K562 (cell line): ENCODE results near the gene LMOD1. TPM values are rescaled to one million over a fixed set of nuclear protein-coding genes. Genes with fewer than 3 reads are reported as not detected.
A peak's percentile ranks its signal among the peaks of the same experiment; 100 is the strongest.
"Not testable (repeated sequence)": the region's sequence is repeated elsewhere in the genome, so short reads cannot be mapped to it uniquely, and the experiment has no call there.

Experiments
- ATAC-seq: fragments of 200-7000 bp; cut with Tn5 transposase; 3 replicates; pipeline ENCODE4 v1.9.1; 2020; ENCODE audit warnings: moderate library complexity
- BruUV-seq: library from RNA; stranded (reverse); fragments of 400-500 nt; replicated peaks from 2 replicates; lab custom pipeline; 2021; lab: Mats Ljungman, UMichigan
- CTCF ChIA-PET: fragments of 300-600 bp; formaldehyde crosslinking; extraction: SDS; loops from one replicate; lab custom pipeline; 2021; ENCODE audit warnings: low intra/inter-chr PET ratio; lab: Yijun Ruan, JAX
- POLR2A ChIA-PET: fragments of 300-600, 350-650 bp; sonication (Branson Sonifier 250); formaldehyde crosslinking; extraction: SDS; loops from one replicate; lab custom pipeline; 2021; ENCODE audit warnings: antibody characterized with exemption, inconsistent platforms; lab: Yijun Ruan, JAX
- DNase-seq, 4 experiments: peaks; one replicate each; pipeline versions ENCODE4 v3.0.0 to v3.0.0-alpha.2; 2011 to 2018; ENCODE audit warnings: low spot score in 3 of 4, mixed read lengths in 3 of 4; ENCODE audit errors: extremely low read depth in 1 of 4
- FAIRE-seq: peaks from 2 replicates; lab custom pipeline; 2011; peaks lifted over from hg19 to GRCh38; lab: Jason Lieb, UNC
- H2AFZ ChIP-seq: 2 replicates; pipeline ENCODE4 v1.6.0; 2011; ENCODE audit warnings: low read depth, low read length, control low read depth, inconsistent platforms
- H3K27ac ChIP-seq: fragments of 200-600 bp; 3 replicates; pipeline ENCODE4 v1.8.0; 2011; ENCODE audit warnings: low read depth, mild to moderate bottlenecking, control low read depth, inconsistent platforms, low read length, moderate library complexity, mixed read lengths; ENCODE audit errors: extremely low read depth
- H3K27me3 ChIP-seq, 2 experiments: fragments of 300-600 bp in 1 of 2; 2 replicates in 1 of 2; 3 replicates in 1 of 2; pipeline versions ENCODE4 v1.6.0 to v1.8.0; 2011; ENCODE audit warnings: inconsistent platforms in 2 of 2, low read length in 2 of 2, mild to moderate bottlenecking in 1 of 2, mixed read lengths in 1 of 2, moderate library complexity in 1 of 2; ENCODE audit not compliant: control insufficient read depth in 2 of 2, insufficient read depth in 2 of 2
- H3K36me3 ChIP-seq: fragments of 300-600 bp; 3 replicates; pipeline ENCODE4 v1.8.0; 2011; ENCODE audit warnings: mild to moderate bottlenecking, low read length, inconsistent platforms; ENCODE audit not compliant: control insufficient read depth, insufficient read depth
- H3K4me1 ChIP-seq, 2 experiments: fragments of 200-600 bp in 1 of 2; replicated peaks in 1 of 2; 2 replicates in 1 of 2; 3 replicates in 1 of 2; pipeline versions ENCODE4 v1.5.1 to v1.8.0; 2011; ENCODE audit warnings: inconsistent platforms in 2 of 2, low read length in 2 of 2, mild to moderate bottlenecking in 1 of 2, mixed read lengths in 1 of 2, moderate library complexity in 1 of 2; ENCODE audit not compliant: control insufficient read depth in 2 of 2, insufficient read depth in 2 of 2
- H3K4me2 ChIP-seq: 2 replicates; pipeline ENCODE4 v1.6.1; 2011; ENCODE audit warnings: low read length, control low read depth, inconsistent platforms, mixed read lengths; ENCODE audit not compliant: insufficient read depth
- H3K4me3 ChIP-seq: fragments of 200-600 bp; sonication (generic), shearing (Covaris generic); 2 replicates; pipeline ENCODE4 v1.5.1; 2016; ENCODE audit warnings: control low read depth, inconsistent platforms
- H3K79me2 ChIP-seq: fragments of 200-600 bp; 3 replicates; pipeline ENCODE4 v1.8.0; 2011; ENCODE audit warnings: low read length, inconsistent platforms; ENCODE audit not compliant: control insufficient read depth, insufficient read depth
- H3K9ac ChIP-seq, 2 experiments: 2 replicates each; pipeline versions ENCODE4 v1.6.0 to v1.6.1; 2011; ENCODE audit warnings: low read depth in 2 of 2, low read length in 2 of 2, control low read depth in 1 of 2, inconsistent platforms in 1 of 2, mild to moderate bottlenecking in 1 of 2, mixed read lengths in 1 of 2; ENCODE audit not compliant: insufficient read depth in 1 of 2
- H3K9me1 ChIP-seq: one replicate; pipeline ENCODE4 v1.6.0; 2011; ENCODE audit warnings: inconsistent platforms, mild to moderate bottlenecking, low read length, moderate library complexity; ENCODE audit not compliant: control insufficient read depth, insufficient read depth
- H3K9me3 ChIP-seq: replicated peaks from 2 replicates; pipeline ENCODE4 v1.5.1; 2011; ENCODE audit warnings: low read depth, low read length, inconsistent platforms; ENCODE audit not compliant: control insufficient read depth, insufficient read depth
- H4K20me1 ChIP-seq: replicated peaks from 2 replicates; pipeline ENCODE4 v1.6.1; 2011; ENCODE audit warnings: low read length, inconsistent platforms, mixed read lengths; ENCODE audit not compliant: control insufficient read depth, insufficient read depth
- ADNP ChIP-seq: fragments of 200-800 bp; sonication (Bioruptor generic); IDR thresholded peaks from 2 replicates; pipeline ENCODE4 v1.6.1; 2016; ENCODE audit warnings: missing genetic modification characterization, missing compliant biosample characterization
- ARNT ChIP-seq, 2 experiments: fragments of 450-650 bp; IDR thresholded peaks; 2 replicates each; pipeline ENCODE4 v1.6.1; 2016; ENCODE audit warnings: mild to moderate bottlenecking in 1 of 2
- CEBPG ChIP-seq, 3 experiments: fragments of 200-800 bp in 1 of 3; sonication (Bioruptor generic) in 1 of 3; sonication (generic) in 1 of 3; formaldehyde crosslinking in 1 of 3; IDR thresholded peaks in 2 of 3; conservative IDR thresholded peaks in 1 of 3; 2 replicates each; pipeline versions ENCODE4 v1.6.1 to v1.8.0; 2016 to 2022; ENCODE audit warnings: missing compliant biosample characterization in 2 of 3, missing genetic modification characterization in 2 of 3, mild to moderate bottlenecking in 1 of 3, missing genetic modification reagents in 1 of 3
- FOXP1 ChIP-seq: sonication (generic); formaldehyde crosslinking; IDR thresholded peaks from 2 replicates; pipeline ENCODE4 v1.8.0; 2022; ENCODE audit warnings: mild to moderate bottlenecking, missing genetic modification reagents
- GTF2E2 ChIP-seq: fragments of 200-800 bp; sonication (Bioruptor generic); IDR thresholded peaks from 2 replicates; pipeline ENCODE4 v1.6.1; 2016; ENCODE audit warnings: missing genetic modification characterization, missing compliant biosample characterization
- HMGN3 ChIP-seq: IDR thresholded peaks from 2 replicates; pipeline ENCODE4 v1.6.1; 2011; ENCODE audit warnings: borderline replicate concordance, low read depth, mild to moderate bottlenecking, mixed read lengths, low read length; ENCODE audit not compliant: insufficient read length; ENCODE audit errors: extremely low read depth
- HNRNPL ChIP-seq: fragments of 200-400 bp; formaldehyde crosslinking; IDR thresholded peaks from 2 replicates; pipeline ENCODE4 v1.6.1; 2017; ENCODE audit warnings: low read depth, mild to moderate bottlenecking, low read length
- L3MBTL2 ChIP-seq: fragments of 450-650 bp; IDR thresholded peaks from 2 replicates; pipeline ENCODE4 v1.6.1; 2016; ENCODE audit warnings: mild to moderate bottlenecking, moderate library complexity
- POLR2AphosphoS2 ChIP-seq: IDR thresholded peaks from 2 replicates; pipeline ENCODE4 v1.6.1; 2012; ENCODE audit warnings: low read length, improper control_type of control experiment
- TFAM ChIP-seq: fragments of 250-450 bp; sonication (Bioruptor Pico); conservative IDR thresholded peaks from 2 replicates; pipeline ENCODE4 v1.5.0; 2021; ENCODE audit warnings: mild to moderate bottlenecking, moderate library complexity
- ZFP36 ChIP-seq: fragments of 150-350 bp; IDR thresholded peaks from 2 replicates; pipeline ENCODE4 v1.6.1; 2018; ENCODE audit warnings: low read length, low read depth; ENCODE audit not compliant: partially characterized antibody
- ZKSCAN3 ChIP-seq: fragments of 250-450 bp; sonication (Bioruptor Pico); IDR thresholded peaks from 2 replicates; pipeline ENCODE4 v1.4.0; 2020
- ZNF274 ChIP-seq: IDR thresholded peaks from 2 replicates; pipeline ENCODE4 v1.6.1; 2011; ENCODE audit warnings: low read depth, mild to moderate bottlenecking, low read length, moderate library complexity, borderline replicate concordance
- WGBS: fragments of 100-300 bp; shearing (Covaris generic); methylation state at CpG from one replicate; pipeline ENCODE4 v1.1.6; 2016; ENCODE audit warnings: low coverage, mixed read lengths; ENCODE audit not compliant: insufficient coverage; ENCODE audit errors: missing lambda C conversion rate; 5-methylcytosine and 5-hydroxymethylcytosine counted together
- in situ Hi-C: fragments of 300-500 bp; cut with MboI; formaldehyde crosslinking; loops from 4 replicates; pipeline ENCODE4 v1.15.0; 2018; ENCODE audit warnings: inconsistent platforms, mixed read lengths
- intact Hi-C: fragments of 100-400 bp; cut with micrococcal nuclease; formaldehyde crosslinking; loops from 2 replicates; pipeline ENCODE4 v1.14.2; 2022
- polyA plus RNA-seq, 8 experiments: library from polyadenylated mRNA; depleted of rRNA in 4 of 8; stranded (reverse) in 5 of 8; unstranded in 3 of 8; fragments of >200 nt; fragmentation: Nextera tagmentation in 2 of 8; fragmentation: Illumina TruSeq in 1 of 8; extraction: Ambion mirVana in 2 of 8; extraction: Trizol in 1 of 8; gene quantifications; 2 replicates each; pipeline versions ENCODE4 v1.2.1 to v1.2.3, GENCODE V29; 2011 to 2014; ENCODE audit warnings: inconsistent platforms in 1 of 8, missing spikeins in 1 of 8
- total RNA-seq, 7 experiments: library from RNA; depleted of rRNA in 6 of 7; stranded (reverse); fragments of >200 nt in 6 of 7; fragmentation: Illumina TruSeq in 2 of 7; extraction: Trizol in 2 of 7; gene quantifications; 2 replicates each; pipeline versions ENCODE4 v1.2.1 to v1.2.3, GENCODE V29; 2011 to 2021; ENCODE audit warnings: low replicate concordance in 1 of 7
- TF ChIP-seq, protein P1 (sequence below): fragments of 450-650 bp; IDR thresholded peaks from one replicate; pipeline ENCODE4 v1.6.1; 2018; ENCODE audit warnings: mild to moderate bottlenecking, moderate library complexity; ENCODE audit not compliant: partially characterized antibody

LMOD1 gene
- total and polyA plus RNA-seq, 9 of the 15 experiments (the other 6 are each of a cell fraction or from before 2014, with no cell fraction given) = 0.03 to 0.54 (median 0.38) TPM; not detected in 1

DNA sequence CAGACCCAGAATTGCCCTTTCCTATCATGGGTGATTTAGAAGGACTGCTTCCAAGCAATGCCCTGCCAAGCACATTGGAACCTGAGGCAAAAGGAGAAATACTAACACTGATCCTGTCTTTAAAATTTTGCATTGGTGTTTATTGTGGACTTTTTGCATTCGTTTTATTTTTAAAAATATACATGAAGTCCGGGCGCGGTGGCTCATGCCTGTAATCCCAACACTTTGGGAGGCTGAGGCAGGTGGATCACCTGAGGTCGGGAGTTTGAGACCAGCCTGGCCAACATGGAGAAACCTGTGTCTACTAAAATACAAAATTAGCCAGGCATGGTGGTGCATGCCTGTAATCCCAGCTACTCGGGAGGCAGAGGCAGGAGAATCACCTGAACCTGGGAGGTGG lies 45.3 kb downstream of the LMOD1 start:
- H3K27ac ChIP-seq, intact Hi-C loops, H4K20me1 ChIP-seq, FAIRE-seq, H3K4me1 ChIP-seq, DNase-seq, H3K9me3 ChIP-seq, BruUV-seq, H3K79me2 ChIP-seq, H2AFZ ChIP-seq, H3K9ac ChIP-seq, H3K4me2 ChIP-seq, ATAC-seq, CTCF ChIA-PET, H3K9me1 ChIP-seq, in situ Hi-C loops, H3K36me3 ChIP-seq, H3K4me3 ChIP-seq: not testable (repeated sequence)
- peaks cover 0 to 21% of the 10 kb centered on the region in 2 experiments; a peak in 3 of 5 replicates for H3K27me3 ChIP-seq
- 40% methylated on average over 6 of the region's 6 CpGs for WGBS
- POLR2A ChIA-PET = interaction anchor here (1.7 kb wide), 1 partner anchor 12 kb away, joined by 6 read pairs; no protein-coding TSS in a partner anchor

DNA sequence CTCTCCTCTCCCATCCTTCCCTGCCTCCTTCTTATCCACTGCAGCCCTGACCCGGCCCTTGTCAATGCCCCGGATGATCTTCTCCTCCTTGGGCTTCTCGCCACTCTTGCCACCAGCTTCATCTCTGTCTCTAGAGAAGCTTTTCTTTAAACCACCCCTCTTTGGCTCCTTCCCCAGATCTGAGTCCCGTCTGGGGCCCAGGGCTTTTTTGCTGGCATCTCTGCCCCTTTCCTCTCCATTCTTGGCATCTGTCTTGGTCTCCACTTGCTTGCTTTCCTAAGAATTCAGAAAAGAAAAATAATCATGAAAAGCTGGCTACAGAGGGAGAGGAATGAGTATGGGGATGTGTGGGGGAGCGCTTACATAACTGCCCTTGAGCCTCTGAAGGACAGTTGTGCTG lies 45.9 kb downstream of the LMOD1 start:
- Histone ChIP-seq H3K9ac (no peak overlapping the region), H3K4me1 (peaks cover 3 to 8% of the 10 kb centered on the region in 2 experiments; a peak in 2 of 5 replicates), H3K27ac (no peak overlapping the region), H3K9me3 (no peaks in the 10 kb centered on the region), H3K4me2 (no peak overlapping the region), H4K20me1 (no peaks in the 10 kb centered on the region; the same call in 1 of the 2 replicates), H3K36me3 (no peaks in the 10 kb centered on the region), H3K9me1 (no peaks in the 10 kb centered on the region), H3K4me3 (no peak overlapping the region), H2AFZ (peak overlapping the region; percentile 7; the same call in 1 of the 2 replicates), H3K79me2 (no peaks in the 10 kb centered on the region), H3K27me3 (peaks cover 0 to 21% of the 10 kb centered on the region in 2 experiments; a peak in 3 of 5 replicates)
- 9% methylated on average over 5 of the region's 5 CpGs for WGBS
- ATAC-seq (no peak), DNase-seq (no peak), FAIRE-seq (no peak)
- BruUV-seq = no TSS peak
- in situ Hi-C loops (no loop called here), intact Hi-C loops (no loop called here)
- POLR2A ChIA-PET = interaction anchor here (1.7 to 1.8 kb wide), 2 partner anchors 13 to 17 kb away, joined by 6 read pairs; no protein-coding TSS in a partner anchor
- TF ChIP-seq GTF2E2 (tag) = no peak
- no peak for TF ChIP-seq TFAM (CRISPR knock-in tag)
- TF ChIP-seq CEBPG (CRISPR knock-in tag; IDR thresholded peaks at IDR 0.05) = no peak
- no peak for TF ChIP-seq CEBPG (tag; conservative IDR thresholded peaks at IDR 0.05 in 1 of 2, IDR thresholded peaks at IDR 0.05 in 1 of 2)
- no peak for TF ChIP-seq FOXP1 (CRISPR knock-in tag)
- no peak for TF ChIP-seq L3MBTL2
- TF ChIP-seq, protein P1, sequence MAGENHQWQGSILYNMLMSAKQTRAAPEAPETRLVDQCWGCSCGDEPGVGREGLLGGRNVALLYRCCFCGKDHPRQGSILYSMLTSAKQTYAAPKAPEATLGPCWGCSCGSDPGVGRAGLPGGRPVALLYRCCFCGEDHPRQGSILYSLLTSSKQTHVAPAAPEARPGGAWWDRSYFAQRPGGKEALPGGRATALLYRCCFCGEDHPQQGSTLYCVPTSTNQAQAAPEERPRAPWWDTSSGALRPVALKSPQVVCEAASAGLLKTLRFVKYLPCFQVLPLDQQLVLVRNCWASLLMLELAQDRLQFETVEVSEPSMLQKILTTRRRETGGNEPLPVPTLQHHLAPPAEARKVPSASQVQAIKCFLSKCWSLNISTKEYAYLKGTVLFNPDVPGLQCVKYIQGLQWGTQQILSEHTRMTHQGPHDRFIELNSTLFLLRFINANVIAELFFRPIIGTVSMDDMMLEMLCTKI = no peak
- TF ChIP-seq POLR2AphosphoS2 = no peak
- no peak for TF ChIP-seq HMGN3
- no peak for TF ChIP-seq HNRNPL
- no peak for TF ChIP-seq ADNP (tag)
- TF ChIP-seq ARNT (IDR thresholded peaks at IDR 0.05) = no peak
- TF ChIP-seq ZNF274 = no peak
- TF ChIP-seq ZKSCAN3 (CRISPR knock-in tag) = no peak
- TF ChIP-seq ZFP36 = no peak
- CTCF ChIA-PET = no interaction called here
